Fibroblast of skin of right quadriceps (primary cell): ENCODE measurements around the gene EEFSEC.

ENCODE experiments used
- DNase-seq: peaks from one replicate; pipeline ENCODE4 v3.0.0-alpha.2; 2013

The EEFSEC gene

DNA sequence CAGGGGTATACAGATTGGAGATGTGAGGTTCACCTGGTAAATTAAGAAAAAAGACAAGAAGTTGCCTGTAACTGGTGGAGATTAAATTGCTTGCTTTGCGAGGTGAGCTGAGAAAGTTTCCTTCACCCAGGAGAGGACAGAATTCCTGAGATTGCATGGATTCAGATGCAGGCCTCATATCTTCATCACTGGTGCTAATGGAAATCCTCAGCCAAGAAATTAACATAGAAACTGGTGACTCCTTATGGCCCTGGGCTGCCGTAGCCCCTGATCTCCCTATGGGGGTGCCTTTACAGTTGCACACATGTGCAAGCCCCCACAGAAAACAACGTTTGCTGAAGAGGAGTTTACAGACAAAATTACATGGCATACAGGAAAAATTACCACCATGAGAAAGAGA, 68.0 kb downstream of the EEFSEC start:
- DNase-seq = no peak

DNA sequence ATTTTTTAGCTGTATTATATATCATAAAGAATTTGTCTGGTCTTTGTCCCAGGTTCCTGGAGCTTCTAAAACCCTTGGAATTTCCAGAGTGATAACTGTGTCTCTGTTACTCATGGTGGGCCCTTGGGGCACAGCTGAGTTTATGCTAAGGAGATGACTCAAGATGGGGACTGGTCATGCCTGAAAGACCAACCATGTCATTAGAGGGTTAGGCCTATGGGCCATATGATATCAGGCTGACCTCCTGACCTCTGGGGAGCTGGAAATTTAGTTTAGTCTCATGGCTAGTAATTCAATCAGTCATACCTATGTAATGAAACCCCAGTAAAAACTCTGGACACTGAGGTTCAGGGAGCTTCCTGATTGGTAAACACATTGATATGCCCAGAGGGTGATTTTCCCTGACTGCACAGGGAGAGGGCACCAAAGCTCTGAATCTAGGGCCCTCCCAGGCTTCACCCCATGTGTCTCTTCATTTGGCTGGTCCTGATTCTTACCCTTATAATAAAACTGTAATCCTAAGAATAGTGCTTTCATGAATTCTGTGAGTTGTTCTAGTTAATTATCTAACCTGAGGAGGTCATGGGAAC, 69.6 kb downstream of the EEFSEC start:
- DNase-seq = no peak

DNA sequence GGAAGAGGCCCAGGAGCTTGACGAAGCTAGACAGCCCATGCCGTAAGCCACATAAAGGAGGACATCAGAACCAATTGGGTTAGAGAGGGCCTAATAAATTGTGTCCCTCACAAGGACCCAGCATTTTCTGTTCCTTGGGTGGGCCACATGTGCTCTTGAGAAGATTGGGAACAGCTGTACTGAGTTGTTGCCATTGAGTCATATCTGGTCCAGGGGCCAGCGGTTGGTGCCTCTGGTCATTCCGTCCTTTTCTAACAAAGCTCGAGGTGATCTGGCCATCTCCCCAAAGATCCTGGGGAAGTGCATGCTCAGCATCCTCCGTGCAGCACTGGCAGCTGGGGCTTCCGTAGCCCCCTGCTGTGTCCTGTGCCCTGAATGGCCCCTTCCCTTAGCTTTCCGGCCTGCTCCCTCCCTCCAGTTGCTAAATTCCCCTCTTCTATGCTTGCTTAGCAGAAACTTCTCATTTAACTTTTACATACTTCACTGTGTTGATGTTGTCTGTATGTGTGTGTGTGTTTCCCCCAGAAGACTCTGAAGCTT, 73.0 kb downstream of the EEFSEC start:
- DNase-seq = no peak

DNA sequence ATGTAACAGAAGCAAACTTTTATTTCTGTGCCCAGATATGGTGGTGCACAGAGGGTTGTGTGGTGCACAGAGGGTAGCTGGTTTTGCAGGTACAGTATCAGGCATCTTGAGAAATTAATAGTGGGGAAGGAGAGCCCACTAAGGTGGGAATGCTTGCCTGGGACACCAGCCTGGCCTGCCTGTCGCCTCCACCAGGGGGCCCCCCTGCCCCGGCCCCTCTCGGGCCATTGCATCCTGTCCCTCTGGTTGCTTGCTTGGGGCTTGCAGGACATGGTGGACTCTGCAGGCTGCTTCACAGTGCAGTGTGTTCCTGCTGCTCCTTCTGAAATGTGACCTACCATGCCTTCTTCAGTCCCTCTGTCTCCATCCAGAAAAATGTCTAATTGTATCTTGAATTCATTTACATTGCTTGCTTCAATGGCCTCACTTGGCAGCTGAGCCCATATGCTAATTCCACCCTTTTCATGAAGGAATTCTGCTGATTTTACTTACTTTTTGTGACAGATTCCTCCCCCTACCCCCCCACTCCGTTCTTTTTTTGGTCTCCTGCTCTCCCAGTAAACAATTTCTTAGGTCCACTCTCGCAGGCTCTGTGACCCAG, 73.6 kb downstream of the EEFSEC start:
- no peak for DNase-seq

DNA sequence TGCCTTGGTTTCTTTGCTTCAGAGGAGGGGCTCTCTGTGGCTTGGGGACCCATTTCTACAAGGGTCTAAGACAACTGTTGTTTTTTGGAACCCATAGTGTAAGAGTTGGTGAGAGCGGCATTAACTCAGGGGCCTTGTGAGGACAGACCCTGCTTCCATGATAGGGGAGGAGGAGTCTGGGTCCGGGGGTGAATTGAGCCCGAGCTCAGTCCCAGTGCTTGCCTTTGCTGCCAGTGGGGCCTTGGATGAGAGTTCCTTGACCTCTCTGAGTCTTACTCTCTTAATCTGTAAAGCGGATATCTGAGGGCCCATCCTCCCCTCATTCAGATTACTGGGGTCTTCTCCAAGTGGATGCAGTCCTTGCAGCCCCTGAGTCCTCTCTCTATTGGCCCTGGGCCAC, 74.2 kb downstream of the EEFSEC start:
- no peak for DNase-seq

DNA sequence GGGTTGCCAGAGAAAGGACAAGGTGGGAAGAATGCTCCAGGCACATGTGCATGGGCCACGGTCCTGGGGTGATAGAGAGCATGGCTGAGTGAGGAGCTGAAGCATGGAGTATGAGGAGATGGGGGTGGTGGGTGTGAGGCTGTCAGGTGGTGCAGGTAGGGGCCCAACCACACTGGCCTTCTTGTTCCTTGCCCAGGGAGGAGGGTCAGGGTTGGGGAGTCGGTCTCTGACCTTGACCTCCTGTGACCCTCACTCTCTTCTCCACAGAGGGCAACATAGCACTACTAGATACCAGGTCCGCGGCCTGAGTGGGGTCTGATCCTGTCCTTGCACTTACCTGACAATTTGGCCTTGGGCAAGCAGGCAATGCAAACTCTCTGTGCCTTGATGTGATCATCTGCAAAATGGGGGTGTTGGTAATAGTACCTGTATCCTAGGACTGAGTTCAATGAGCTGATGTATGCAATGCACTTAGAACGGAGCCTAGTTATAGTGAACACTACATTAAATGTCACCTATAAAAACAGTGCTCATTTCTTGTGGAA, 75.2 kb downstream of the EEFSEC start:
- no peak for DNase-seq

DNA sequence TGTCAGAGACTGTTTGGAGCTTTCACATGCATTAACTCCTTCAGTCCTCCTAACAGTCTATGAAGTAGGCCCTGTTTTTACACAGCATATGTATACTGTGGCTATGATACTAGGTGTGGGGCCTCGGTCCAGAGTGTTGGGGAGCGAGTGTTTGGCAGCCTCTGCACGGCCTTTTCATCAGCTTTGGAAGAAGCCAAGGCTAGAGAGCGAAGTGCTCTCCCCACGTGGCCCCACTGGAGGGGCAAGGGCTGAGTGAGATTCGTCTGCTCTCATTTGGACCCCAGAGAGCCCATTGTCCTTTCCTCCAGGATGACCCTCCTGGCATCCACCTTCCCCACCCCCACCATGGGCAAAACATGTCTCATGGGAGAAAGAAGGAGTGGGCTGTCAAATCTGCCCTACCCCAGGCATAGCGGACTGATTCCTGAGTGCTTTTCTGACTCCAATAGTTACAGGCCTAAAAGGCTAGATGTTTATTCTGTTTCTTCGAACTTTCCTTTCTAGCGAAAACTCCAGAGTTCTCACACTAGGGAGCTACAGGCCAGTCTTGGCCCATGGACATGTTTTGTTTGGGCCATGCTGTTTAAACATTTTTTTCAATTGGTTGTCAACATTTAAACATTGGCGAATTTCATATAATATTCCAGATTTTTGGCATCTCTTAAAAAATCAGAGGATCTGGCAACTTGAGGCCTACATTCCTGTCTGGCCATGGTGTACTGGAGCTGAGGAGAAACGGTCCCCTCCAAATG, 76.0 kb downstream of the EEFSEC start:
- no peak for DNase-seq

DNA sequence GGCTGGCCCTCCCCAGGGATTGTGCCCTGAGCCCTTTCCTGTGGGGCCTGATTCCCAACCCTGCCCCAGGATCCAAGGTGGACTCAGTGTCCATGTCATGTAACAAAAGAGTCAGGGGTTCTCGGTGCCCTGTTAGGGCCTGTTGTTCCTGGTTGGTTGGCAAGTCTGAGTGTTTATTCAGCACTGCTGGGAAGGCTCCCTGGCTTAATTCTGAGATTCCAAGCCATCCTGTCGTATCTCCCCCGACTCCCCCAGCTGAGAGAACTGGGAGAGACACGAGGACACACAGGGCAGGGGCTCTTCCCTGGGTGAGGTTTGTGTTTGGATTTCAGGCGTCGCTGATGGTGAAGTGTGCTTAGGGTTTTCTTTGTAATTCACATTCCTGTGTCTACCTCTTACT, 78.3 kb downstream of the EEFSEC start:
- peak; percentile 11 for DNase-seq

DNA sequence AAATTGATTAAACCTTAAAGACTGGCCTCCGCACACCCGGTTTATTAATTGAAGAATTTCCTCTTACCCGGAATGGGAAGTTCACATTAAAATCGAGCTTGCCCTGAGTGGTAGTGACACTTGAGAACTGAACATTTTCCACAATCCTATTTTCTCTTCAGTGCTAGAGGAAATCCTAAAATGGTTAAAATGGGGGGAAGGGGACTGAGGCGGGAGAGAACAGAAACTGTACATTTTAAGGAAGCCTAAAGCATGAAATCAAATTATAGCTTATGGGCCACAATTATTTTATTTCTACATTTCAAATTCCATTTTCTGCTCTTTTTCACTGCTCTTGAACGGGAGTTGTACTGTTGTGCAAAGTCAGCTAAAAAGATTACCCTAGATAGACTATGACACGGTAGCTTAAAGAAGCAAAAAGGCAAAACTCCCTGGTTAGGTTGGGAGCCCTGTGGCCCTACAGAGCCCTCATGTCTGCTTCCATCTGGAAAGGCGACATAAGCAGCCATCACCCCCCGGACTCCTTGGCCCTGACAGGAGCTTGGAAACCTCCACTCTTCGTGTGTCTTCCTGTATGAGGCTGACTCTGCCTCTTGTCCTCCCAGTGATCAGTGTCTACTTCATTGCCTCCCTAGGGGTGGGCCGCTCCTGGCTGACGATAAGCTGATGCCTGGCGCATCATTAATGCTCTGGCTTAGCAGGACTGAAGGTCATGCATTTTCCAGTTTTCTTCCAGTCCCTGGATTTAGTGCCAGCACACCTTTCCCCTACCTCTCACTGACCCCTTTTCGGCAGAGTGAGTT, 79.3 kb downstream of the EEFSEC start:
- peak; percentile 28 for DNase-seq

DNA sequence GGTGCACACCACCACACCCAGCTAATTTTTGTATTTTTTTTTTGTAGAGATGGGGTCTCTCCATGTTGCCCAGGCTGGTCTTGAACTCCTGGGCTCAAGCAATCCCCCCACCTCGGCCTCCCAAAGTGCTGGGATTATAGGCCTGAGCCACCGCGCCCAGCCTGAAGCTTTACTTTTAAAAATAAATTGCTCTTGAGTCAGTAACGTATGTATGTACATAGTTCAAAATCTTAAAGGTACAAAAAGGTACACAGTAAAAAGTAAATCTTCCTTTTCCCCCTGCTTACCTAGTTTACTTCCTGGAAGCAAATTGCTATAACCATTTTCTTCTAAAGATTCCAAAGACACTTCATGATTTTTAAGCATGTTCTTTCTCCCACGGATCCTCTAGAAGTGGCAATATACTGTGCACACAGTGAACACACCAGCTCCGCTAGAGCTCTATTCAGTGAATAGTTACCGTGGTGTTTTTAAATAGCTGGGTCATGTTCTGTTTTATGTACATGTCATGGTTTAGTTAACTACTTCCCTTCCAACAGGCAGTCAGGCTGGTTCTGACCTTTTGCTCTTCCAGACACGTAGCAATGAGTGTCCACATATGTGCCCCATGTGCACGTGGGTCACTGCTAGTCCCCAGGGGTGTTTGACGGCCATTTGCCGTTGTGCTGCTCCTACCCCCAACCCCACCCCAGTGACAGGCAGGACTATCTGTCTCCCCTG, 82.1 kb downstream of the EEFSEC start:
- no peak for DNase-seq

DNA sequence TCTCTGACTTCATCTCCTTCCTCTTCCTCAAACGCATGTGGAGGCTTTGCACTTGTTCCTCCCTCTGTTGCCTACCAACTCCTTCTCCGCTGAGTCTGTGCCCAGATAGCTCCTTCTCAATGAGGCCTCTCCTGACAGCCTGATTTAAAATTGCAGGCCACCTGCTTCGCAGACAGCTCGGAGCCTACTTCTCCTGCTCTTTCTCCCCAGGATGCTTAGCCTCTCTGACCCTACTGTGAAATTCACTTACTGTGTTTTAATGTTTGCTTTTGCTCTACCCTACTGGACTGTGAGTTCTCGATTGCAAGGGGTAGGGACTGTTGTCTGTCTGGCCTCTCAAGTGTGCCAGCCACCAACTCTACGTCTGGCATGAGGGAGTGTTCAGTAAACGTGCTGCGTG, 83.4 kb downstream of the EEFSEC start:
- DNase-seq = no peak

DNA sequence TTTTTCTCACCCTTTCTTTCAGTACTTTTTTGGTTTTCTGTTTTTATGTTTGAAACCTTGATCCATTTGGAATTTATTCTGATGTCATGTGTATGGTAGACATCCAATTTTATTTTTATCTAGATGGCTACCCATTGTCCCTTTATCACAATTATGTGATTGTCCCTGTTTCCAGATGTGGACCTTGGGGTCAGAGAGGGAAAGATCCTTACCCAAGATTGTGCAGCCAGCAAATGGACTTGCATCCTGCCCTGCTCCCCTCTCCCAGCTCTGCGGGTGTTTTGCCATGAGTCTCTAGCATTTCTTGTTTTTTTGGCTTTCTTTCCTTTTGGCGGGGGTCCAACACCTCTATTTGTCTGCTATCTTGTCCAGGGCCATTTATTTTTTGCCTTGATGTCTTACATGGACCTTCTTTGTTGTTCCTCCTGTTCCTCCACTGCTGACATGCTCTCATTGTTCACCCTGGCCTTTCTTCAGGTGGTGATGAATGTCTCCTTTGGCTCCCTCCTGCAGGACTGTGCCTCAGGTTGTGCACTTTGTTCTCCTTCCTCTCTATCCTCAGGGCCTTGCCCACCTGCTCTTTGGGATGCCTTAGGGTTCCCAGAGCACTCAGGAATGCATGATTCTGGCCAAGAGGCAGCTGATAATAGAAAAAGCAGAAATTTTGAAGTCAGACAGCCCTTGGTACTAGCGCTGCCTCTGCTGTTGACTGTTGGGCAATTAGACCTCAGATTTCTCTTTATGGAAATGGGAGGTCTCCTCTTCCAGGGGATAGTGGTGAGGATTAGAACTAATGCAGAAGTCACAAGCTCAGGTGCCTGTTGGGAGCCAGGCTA, 84.3 kb downstream of the EEFSEC start:
- DNase-seq = no peak

DNA sequence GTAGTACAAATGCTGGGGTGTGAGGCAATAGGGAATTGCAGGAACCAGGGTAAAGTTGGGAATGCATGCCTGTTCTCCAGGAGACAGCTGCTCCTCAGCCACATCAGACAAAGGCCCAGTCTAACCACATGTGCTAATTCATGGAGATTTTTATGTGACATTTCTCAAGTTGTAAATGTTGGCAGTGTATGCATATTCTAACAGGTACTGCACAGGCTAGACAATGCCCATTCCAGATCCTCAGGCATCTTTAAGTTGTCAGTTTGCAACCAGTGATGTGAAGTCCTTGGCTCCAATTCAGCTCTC, 84.9 kb downstream of the EEFSEC start:
- DNase-seq = no peak

DNA sequence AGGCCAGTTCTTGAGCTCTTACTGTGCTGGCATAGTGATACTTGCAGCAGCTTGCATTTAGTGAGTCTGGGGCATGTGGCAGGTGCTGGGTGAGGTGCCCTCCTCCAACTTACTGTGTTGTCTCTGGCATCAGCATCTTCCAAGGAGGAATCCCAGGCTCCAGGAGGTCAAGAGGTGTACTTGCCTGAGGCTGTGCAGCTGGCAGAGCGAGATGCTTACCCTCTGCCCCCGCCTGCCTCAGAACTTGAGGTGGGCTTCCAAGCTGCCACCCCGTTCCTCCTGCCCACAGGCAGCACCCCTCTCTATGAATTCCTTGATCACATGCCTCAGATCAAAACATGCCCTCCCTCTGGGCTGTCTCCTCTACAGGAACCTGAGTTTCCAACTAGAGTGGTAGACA, 86.0 kb downstream of the EEFSEC start:
- DNase-seq = no peak

DNA sequence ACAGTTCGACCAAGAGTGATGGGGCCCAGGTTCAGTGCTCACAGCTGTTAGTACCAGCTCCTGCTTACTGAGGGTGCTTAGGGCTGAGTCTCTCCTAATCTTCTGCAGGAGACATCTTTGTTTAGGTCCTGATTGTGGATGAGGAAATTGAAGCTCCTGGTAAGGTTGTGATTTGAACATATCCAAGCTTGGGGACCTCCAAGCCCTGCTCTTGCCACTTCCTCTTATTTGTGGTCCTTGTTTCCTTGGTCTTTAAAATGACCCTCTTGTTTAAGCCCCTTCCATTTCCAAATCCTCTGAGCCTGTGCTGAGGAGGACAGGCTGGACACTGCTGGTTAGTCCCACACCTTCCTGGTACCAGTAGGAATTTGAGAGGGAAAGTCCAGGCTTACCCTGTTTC, 87.0 kb downstream of the EEFSEC start:
- no peak for DNase-seq

DNA sequence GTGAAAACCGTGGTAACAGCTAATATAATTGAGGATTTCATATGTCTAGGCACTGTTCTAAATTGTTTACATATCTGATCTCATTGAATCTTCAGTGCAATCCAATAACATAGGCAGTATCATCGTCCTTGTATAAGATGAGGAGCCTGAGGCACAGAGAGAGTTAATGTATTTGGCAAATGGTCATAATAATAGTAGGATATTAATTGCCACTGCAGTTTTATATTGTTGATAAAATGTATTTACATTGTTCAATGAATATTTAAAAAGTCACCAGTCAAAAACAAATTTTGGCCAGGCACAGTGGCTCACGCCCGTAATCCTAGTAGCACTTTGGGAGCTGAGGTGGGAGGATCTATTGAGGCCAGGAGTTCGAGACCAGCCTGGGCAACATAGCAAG, 88.5 kb downstream of the EEFSEC start:
- no peak for DNase-seq

DNA sequence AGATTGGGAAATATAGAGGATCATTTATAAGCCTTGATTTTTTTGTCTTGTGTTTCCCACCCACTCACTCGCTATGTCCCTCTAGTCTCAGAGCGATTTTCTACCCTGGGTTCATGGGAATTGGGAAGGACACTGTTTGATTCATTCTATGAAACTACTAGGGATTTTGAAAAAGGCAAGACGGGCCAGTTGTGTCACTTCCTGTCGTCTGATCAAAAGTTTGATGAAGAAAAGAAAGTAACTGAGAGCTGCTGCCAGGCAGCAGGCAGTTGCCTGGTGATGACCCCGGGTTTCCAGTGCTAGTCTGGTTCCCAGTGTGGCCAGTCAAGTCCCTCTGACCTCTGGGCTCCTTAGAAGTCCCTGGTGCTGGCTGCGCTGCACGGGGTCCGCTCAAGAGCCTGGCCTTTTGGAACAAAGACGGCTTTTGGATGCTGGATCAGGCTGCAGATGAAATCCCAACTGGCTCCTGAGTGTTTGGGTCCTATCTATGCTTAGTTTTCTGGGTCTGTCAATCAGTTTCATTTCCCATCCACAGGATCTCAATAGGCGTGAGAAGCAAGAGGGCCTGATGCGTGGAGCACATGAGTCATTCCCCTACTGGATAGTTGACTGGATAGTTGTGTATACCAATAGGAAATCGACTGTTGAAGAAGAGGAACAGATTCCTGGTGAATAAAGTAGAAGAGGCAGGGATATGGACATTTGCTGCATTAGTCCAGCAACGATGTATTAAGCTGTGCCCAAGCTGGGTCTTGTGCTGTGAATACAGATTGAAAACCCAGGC, 89.7 kb downstream of the EEFSEC start:
- no peak for DNase-seq

DNA sequence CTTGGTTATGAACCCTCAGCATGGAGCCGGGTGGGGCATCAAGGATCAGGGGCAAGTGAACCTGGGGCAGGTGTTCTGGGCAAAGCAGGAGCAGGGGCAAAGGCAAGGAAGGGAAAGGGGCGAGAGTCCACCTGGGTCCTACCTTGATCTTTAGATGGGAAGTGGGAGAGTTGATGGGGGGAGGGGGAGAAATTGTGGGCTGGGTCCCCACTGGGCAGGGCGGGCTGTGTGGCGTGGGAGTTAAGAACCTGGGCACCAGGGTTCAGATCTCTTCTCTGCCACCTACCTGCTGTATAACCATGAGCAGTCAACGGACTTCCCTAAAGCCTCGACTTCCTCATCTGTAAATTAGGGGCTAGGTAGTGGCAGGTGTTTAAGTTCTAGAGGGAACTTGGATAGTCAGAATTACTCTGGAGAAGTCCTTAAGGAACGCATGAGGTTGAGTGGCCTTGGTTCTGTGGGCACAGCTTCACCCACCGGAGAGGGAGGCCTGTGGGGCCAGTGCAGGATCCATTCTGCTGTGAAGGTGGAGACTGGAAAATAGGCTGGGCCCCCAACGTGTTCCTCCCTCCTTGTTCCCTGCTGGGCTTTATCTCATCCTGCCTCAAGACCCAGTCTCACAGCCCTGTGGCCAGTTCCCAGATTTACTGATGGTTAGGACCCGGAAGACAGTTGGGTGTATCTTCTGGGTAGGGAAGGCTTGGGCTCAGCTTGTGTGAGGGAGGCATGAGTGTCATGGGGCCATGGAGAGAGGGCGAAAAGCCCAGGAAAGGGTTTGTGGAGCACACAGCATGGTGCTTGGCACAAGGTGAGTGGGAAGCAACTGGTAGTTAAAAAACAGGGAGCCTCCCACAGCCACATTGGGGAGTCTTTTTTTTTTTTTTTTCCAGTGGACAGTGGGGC, 90.6 kb downstream of the EEFSEC start:
- DNase-seq = no peak

DNA sequence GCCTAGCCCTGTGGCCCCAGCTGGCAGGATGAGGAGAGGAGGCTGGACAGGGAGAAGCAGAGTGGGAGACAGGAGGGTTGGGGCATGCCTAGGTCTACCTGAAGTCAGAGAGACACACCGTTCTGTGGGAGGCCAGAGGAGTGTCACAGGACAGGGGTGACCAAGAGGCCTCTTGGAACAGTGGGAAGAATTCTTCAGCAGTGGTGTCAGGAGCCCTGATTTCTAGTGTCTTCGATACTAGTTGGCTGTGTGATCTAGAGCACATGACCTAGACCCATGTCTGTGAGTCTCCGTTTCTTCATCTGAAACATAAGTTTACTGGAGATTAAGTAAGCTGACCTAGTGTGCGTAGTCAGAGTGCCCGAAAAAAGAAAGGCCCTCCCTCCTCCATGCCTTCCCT, 92.2 kb downstream of the EEFSEC start:
- no peak for DNase-seq
